ENCODE data around the gene ANKZF1.
"Not testable (repeated sequence)": the region's sequence is repeated elsewhere in the genome, so short reads cannot be mapped to it uniquely, and the experiment has no call there.

Gene ANKZF1

GRCh38 chr2:219249203-219249980, 19.8 kb downstream of the ANKZF1 start:
- H3K4me1 ChIP-seq (ENCODE audit: insufficient read depth, low read length) = peaks cover 37% of the 10 kb centered on the region
- H3K27me3 ChIP-seq (ENCODE audit: insufficient read depth, low read length) = peaks cover 34% of the 10 kb centered on the region
- H3K4me3 ChIP-seq (ENCODE audit: low read length) = no peak overlapping the region
- H3K36me3 ChIP-seq (ENCODE audit: insufficient read depth, low read length) = peaks cover 19% of the 10 kb centered on the region
- no peak overlapping the region for H2AFZ ChIP-seq (ENCODE audit: low read depth, low read length)
- no peaks in the 10 kb centered on the region for H3K9me3 ChIP-seq (ENCODE audit: low read length)

- no peaks in the 10 kb centered on the region for H3K9me3 ChIP-seq (ENCODE audit: low read length)
- peaks cover 35% of the 10 kb centered on the region for H3K4me1 ChIP-seq (ENCODE audit: insufficient read depth, low read length)
- no peak overlapping the region for H3K4me3 ChIP-seq (ENCODE audit: low read length)
- H3K27me3 ChIP-seq (ENCODE audit: insufficient read depth, low read length) = peaks cover 42% of the 10 kb centered on the region
- peaks cover 19% of the 10 kb centered on the region for H3K36me3 ChIP-seq (ENCODE audit: insufficient read depth, low read length)
- no peak overlapping the region for H2AFZ ChIP-seq (ENCODE audit: low read depth, low read length)
Observed at GRCh38 chr2:219250049-219250781, 20.6 kb downstream of the ANKZF1 start.

- H3K27me3 ChIP-seq (ENCODE audit: insufficient read depth, low read length) = peaks cover 55% of the 10 kb centered on the region
- no peak overlapping the region for H3K4me3 ChIP-seq (ENCODE audit: low read length)
- no peaks in the 10 kb centered on the region for H3K9me3 ChIP-seq (ENCODE audit: low read length)
- no peak overlapping the region for H2AFZ ChIP-seq (ENCODE audit: low read depth, low read length)
- H3K36me3 ChIP-seq (ENCODE audit: insufficient read depth, low read length) = peaks cover 18% of the 10 kb centered on the region
- H3K4me1 ChIP-seq (ENCODE audit: insufficient read depth, low read length) = peaks cover 27% of the 10 kb centered on the region
Observed at GRCh38 chr2:219251656-219252055, 22.1 kb downstream of the ANKZF1 start.

GRCh38 chr2:219252084-219252483, 22.5 kb downstream of the ANKZF1 start:
- peaks cover 55% of the 10 kb centered on the region for H3K27me3 ChIP-seq (ENCODE audit: insufficient read depth, low read length)
- no peaks in the 10 kb centered on the region for H3K9me3 ChIP-seq (ENCODE audit: low read length)
- peaks cover 14% of the 10 kb centered on the region for H3K36me3 ChIP-seq (ENCODE audit: insufficient read depth, low read length)
- H3K4me1 ChIP-seq (ENCODE audit: insufficient read depth, low read length) = peaks cover 23% of the 10 kb centered on the region
- no peak overlapping the region for H2AFZ ChIP-seq (ENCODE audit: low read depth, low read length)
- no peak overlapping the region for H3K4me3 ChIP-seq (ENCODE audit: low read length)

- peaks cover 22% of the 10 kb centered on the region for H3K4me1 ChIP-seq (ENCODE audit: insufficient read depth, low read length)
- H3K36me3 ChIP-seq (ENCODE audit: insufficient read depth, low read length) = peaks cover 10% of the 10 kb centered on the region
- H2AFZ ChIP-seq (ENCODE audit: low read depth, low read length) = no peak overlapping the region
- peaks cover 55% of the 10 kb centered on the region for H3K27me3 ChIP-seq (ENCODE audit: insufficient read depth, low read length)
- no peak overlapping the region for H3K4me3 ChIP-seq (ENCODE audit: low read length)
- no peaks in the 10 kb centered on the region for H3K9me3 ChIP-seq (ENCODE audit: low read length)
Observed at GRCh38 chr2:219252570-219252899, 22.9 kb downstream of the ANKZF1 start.

GRCh38 chr2:219252900-219253752, 23.5 kb downstream of the ANKZF1 start, which contains the start of gene TUBA4B:
Gene TUBA4B, plus strand, starts transcription at chr2:219253243. Its CDS starts 165 bp downstream, at chr2:219253408.
- peaks cover 4% of the 10 kb centered on the region for H3K36me3 ChIP-seq (ENCODE audit: insufficient read depth, low read length)
- H3K4me1 ChIP-seq (ENCODE audit: insufficient read depth, low read length) = peaks cover 22% of the 10 kb centered on the region
- H2AFZ ChIP-seq (ENCODE audit: low read depth, low read length) = peak within 1 kb of the TSS; percentile 9
- peaks cover 55% of the 10 kb centered on the region for H3K27me3 ChIP-seq (ENCODE audit: insufficient read depth, low read length)
- no peaks in the 10 kb centered on the region for H3K9me3 ChIP-seq (ENCODE audit: low read length)
- peak within 1 kb of the TSS; percentile 15 for H3K4me3 ChIP-seq (ENCODE audit: low read length)

- Histone ChIP-seq H3K27me3 (ENCODE audit: insufficient read depth, low read length) (peaks cover 55% of the 10 kb centered on the region), H3K4me3 (ENCODE audit: low read length) (peak within 1 kb of the TSS; percentile 15), H2AFZ (ENCODE audit: low read depth, low read length) (peak within 1 kb of the TSS; percentile 9), H3K4me1 (ENCODE audit: insufficient read depth, low read length) (peaks cover 22% of the 10 kb centered on the region), H3K36me3 (ENCODE audit: insufficient read depth, low read length) (no peaks in the 10 kb centered on the region), H3K9me3 (ENCODE audit: low read length) (no peaks in the 10 kb centered on the region)
Observed at GRCh38 chr2:219253753-219254589, 24.4 kb downstream of the ANKZF1 start, which contains the start of gene TUBA4A. Gene TUBA4A, minus strand, starts transcription at chr2:219253918. Its CDS starts 60 bp downstream, at chr2:219253858.

GRCh38 chr2:219254590-219255201, 25.1 kb downstream of the ANKZF1 start:
- H3K27me3 ChIP-seq (ENCODE audit: insufficient read depth, low read length) = peaks cover 60% of the 10 kb centered on the region
- peaks cover 22% of the 10 kb centered on the region for H3K4me1 ChIP-seq (ENCODE audit: insufficient read depth, low read length)
- H2AFZ ChIP-seq (ENCODE audit: low read depth, low read length) = peak overlapping the region; percentile 9
- no peaks in the 10 kb centered on the region for H3K9me3 ChIP-seq (ENCODE audit: low read length)
- H3K36me3 ChIP-seq (ENCODE audit: insufficient read depth, low read length) = no peaks in the 10 kb centered on the region
- H3K4me3 ChIP-seq (ENCODE audit: low read length) = no peak overlapping the region

- H3K4me3 ChIP-seq (ENCODE audit: low read length); H3K36me3 ChIP-seq (ENCODE audit: insufficient read depth, low read length); H2AFZ ChIP-seq (ENCODE audit: low read depth, low read length); H3K4me1 ChIP-seq (ENCODE audit: insufficient read depth, low read length); H3K9me3 ChIP-seq (ENCODE audit: low read length): not testable (repeated sequence)
- H3K27me3 ChIP-seq (ENCODE audit: insufficient read depth, low read length) = peaks cover 55% of the 10 kb centered on the region
Observed at GRCh38 chr2:219258942-219259341, 29.3 kb downstream of the ANKZF1 start.

GRCh38 chr2:219261024-219261855, 31.6 kb downstream of the ANKZF1 start:
- Histone ChIP-seq H3K4me3 (ENCODE audit: low read length) (no peak overlapping the region), H3K27me3 (ENCODE audit: insufficient read depth, low read length) (peaks cover 48% of the 10 kb centered on the region), H3K4me1 (ENCODE audit: insufficient read depth, low read length) (no peaks in the 10 kb centered on the region), H3K9me3 (ENCODE audit: low read length) (no peaks in the 10 kb centered on the region), H2AFZ (ENCODE audit: low read depth, low read length) (no peak overlapping the region), H3K36me3 (ENCODE audit: insufficient read depth, low read length) (no peaks in the 10 kb centered on the region)

GRCh38 chr2:219266232-219266631, 36.6 kb downstream of the ANKZF1 start:
- H3K36me3 ChIP-seq (ENCODE audit: insufficient read depth, low read length) = no peaks in the 10 kb centered on the region
- H3K4me3 ChIP-seq (ENCODE audit: low read length) = no peak overlapping the region
- H3K9me3 ChIP-seq (ENCODE audit: low read length) = no peaks in the 10 kb centered on the region
- no peaks in the 10 kb centered on the region for H3K4me1 ChIP-seq (ENCODE audit: insufficient read depth, low read length)
- H3K27me3 ChIP-seq (ENCODE audit: insufficient read depth, low read length) = peaks cover 51% of the 10 kb centered on the region
- H2AFZ ChIP-seq (ENCODE audit: low read depth, low read length) = no peak overlapping the region

Measured in neuron (in vitro differentiated cells).